ENCODE data around the gene ZNF236.

The ZNF236 gene

GRCh38 chr18:76866666-76867065 is 44.3 kb downstream of the ZNF236 start:
- no peak for DNase-seq

DNA sequence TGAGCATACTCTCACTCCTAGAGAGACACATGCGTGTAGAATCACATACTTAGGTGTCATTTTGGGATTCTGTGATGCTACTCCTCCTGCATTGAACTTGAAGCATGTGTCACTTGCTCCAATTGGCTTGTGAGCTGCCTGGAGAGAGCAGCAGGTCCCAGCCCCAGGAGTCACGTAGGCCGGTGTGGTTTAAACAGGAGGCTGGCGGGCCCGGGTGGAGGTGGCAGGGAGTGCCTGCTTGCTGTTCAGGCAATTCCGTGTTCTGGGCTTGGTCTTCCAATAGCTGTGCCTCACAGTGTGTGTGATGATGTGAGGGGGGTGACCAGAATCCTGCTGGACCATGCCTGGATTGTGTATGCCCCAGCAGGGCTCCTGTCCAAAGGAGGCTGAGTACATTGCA is 51.0 kb downstream of the ZNF236 start:
- DNase-seq = no peak

- no peak for DNase-seq
Observed at GRCh38 chr18:76873713-76874112, 51.4 kb downstream of the ZNF236 start.

DNA sequence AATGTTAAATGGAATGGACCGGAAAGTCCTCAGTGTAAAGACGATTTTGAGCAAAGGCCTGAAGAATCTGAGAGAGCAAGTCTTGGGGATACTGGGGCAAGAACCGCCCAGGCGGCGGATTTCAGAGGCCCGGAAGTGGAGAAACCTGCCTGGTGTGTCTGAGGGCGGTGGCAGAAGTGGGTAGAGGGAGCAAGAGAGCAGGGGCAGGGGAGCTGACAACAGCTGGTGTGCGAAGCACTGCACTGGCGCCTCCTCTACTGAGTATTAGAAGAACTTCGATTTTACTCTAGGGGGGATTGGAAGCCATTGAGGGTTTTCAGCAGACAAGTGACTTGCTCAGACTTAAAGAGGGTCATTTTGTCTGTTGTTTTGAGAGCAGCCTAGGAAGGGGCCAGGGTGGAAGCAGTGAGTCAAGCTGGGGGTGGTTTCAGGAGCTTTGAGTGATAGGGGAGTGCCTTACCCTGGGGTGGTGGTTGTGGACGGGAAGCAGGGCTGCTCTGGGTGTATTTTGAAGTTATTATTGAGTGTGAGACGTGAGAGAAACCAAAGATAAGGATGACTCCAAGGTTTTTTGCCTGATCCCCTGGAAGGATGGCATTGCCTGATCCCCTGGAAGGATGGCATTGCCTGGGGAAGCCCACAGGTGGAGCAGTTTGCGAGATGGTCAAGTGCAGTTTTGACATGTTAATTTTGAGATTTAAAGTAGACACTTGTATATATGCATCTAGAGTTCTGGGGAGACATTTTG is 52.5 kb downstream of the ZNF236 start:
- DNase-seq = no peak

- peak; percentile 42 for DNase-seq
Observed at GRCh38 chr18:76875390-76876325, 53.3 kb downstream of the ZNF236 start.

DNA sequence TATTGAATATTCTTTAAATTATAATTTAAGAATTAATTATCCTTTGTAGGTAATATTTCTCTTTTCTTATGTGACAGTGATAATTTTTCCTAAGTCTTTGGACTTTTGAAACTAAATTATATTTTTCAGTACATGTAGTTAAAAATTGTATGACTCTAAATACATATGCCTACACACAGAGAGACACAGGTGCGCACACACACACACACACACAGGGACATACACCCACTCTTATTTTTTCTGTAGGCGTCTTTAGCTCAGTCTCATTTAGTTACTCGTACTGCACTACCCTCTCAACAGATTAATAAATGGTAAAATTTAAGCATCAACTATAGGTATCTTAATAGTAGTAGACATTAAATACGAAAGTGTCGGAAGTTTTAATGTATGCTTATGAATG is 56.1 kb downstream of the ZNF236 start:
- DNase-seq = no peak

- DNase-seq = no peak
Observed at GRCh38 chr18:76880026-76880425, 57.7 kb downstream of the ZNF236 start.

GRCh38 chr18:76881744-76882143 is 59.4 kb downstream of the ZNF236 start:
- DNase-seq = no peak

- DNase-seq = no peak
Observed at GRCh38 chr18:76882146-76882545, 59.8 kb downstream of the ZNF236 start.

DNA sequence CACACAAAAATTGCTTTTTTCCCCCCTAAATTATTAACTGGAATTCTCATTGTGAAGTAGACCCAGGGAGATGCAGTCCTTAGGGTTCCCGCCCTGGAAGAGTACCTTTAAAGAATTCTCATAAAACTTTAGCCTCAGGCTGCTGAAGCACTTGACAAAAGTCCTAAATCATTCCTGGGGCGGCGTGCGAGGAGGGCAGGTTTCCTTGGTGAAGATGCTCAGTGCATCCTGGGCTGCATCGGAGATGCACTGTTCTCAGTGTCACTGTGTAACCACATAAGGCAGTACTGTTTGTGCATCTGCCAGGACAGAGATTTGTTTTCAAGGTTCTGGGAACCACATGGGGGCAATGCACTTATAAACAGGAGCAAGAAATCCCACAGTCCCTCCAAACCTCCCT is 62.6 kb downstream of the ZNF236 start:
- DNase-seq = no peak

- no peak for DNase-seq
Observed at GRCh38 chr18:76886112-76886511, 63.8 kb downstream of the ZNF236 start.

- no peak for DNase-seq
Observed at GRCh38 chr18:76889091-76889699, 66.8 kb downstream of the ZNF236 start.

DNA sequence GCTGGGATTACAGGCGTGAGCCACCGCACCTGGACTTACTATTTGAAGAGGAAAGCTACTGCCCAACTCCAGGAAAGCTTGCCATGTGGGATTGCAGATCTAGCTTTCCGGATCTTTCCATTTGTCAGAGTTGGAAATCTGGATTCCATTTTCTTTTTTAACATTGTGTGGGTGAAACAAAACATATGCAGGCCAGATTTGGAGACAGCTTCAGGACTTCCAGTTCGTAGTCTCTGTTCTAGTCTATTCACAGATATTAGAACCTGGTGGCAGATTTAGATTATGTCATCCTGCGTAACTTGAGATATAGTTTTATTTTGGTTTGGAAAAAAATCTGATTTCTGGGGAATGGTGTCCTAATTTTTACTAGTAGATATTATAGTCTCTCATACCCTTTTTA is 70.5 kb downstream of the ZNF236 start:
- DNase-seq = no peak

DNA sequence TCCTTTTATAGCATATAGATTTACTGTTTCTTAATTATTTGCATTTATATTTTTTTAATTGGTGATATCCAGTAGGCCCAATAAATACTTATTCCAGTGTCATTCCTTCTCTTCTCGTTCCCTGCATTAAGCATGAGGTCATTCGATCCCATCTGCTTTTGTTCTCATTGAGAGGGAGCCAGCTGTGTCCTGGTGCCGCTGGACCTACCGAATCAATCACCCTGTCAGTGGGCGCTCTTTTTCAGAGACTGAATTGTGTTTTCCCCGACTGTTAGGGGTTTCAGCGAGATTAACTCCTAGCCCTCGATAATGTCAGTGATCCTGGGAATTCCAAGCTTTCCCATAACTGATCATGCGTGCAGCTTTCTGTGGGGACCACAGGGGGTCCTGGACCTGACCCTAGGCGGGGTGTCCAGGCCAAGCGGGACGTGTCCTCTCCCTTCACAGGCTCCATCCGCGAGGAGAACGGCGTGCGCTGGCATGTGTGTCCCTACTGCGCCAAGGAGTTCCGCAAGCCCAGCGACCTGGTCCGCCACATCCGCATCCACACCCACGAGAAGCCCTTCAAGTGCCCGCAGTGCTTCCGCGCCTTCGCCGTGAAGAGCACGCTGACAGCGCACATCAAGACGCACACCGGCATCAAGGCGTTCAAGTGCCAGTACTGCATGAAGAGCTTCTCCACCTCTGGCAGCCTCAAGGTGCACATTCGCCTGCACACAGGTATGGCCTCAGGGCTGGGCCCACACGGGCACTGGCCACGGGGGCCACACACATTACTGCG is 72.4 kb downstream of the ZNF236 start:
- DNase-seq = no peak

DNA sequence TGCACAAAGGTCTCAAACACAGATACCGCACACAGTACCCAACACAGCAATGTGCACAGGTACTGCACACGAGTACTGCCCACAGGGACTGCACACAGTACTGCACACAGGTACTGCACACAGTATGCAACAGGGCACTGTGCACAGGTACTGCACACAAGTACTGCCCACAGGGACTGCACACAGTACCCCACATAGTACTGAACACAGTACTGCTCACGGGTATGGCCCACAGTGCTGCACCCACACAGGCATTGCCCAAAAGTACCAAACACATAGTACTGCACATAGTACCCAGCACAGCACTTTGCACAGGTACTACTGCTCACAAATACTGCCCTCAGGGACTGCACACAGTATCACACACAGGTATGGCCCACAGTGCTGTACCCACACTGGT is 73.1 kb downstream of the ZNF236 start:
- no peak for DNase-seq

GRCh38 chr18:76896677-76897076 is 74.3 kb downstream of the ZNF236 start:
- DNase-seq = no peak

DNA sequence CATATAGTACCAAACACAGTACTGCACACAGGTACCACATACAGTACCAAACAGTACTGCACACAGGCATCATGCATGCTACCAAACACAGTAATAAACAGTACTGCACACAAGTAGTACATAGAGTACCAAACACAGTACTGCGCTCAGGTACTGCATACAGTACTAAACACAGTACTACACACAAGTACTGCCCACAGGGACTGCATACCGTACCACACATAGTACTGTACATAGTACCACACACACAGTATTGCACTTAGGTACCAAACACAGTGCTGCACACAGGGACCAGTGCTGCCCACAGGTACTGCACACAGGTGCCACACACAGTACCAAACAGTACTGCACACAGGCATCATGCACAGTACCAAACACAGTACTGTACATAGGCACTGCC is 74.9 kb downstream of the ZNF236 start:
- DNase-seq = no peak

DNA sequence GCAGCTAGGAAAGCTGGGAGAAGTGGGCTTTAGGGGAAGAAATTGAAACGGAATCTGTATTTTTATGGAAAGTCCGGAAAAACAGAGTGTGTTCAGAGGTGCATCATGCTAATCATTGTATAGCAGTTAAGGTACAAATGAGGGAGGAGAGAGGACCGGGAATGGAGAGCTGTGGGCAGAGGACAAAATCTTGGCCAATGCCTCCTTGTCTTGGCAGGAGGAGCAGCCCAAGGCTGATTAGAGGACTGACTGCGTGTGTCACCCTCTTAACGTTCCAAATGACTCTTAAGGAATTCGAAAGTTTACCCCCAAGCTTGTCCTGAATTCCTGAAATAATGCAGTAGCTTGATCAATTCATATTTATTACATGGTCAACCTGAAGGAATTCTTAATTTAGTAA is 81.0 kb downstream of the ZNF236 start:
- DNase-seq = no peak

DNA sequence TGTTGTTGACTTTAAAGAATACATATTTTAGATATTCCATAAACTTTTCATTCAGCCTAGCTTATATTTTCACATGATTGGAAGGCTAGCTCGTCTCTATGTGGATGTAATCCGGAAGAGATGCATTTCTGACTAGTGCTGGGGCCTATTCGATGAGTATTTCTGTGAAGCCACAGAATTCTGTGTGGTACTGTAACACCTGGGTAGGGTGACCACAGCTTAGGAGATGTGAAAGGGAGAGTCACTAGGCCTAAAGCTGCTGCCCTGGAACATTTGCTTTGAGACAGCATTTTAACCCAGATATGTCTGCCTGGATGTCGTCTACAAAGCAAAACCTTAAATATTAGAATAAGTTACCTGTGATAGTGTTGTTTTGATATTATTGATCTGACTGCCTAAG is 83.5 kb downstream of the ZNF236 start:
- DNase-seq = no peak

- DNase-seq = no peak
Observed at GRCh38 chr18:76908277-76908676, 85.9 kb downstream of the ZNF236 start.

- DNase-seq = no peak
Observed at GRCh38 chr18:76909439-76909838, 87.1 kb downstream of the ZNF236 start.

- no peak for DNase-seq
Observed at GRCh38 chr18:76911440-76911839, 89.1 kb downstream of the ZNF236 start.

- DNase-seq = no peak
Observed at GRCh38 chr18:76913583-76913982, 91.2 kb downstream of the ZNF236 start.
